Activated B cell treated with CpG ODN at 0.5 μM for 24 hours (primary cell): ENCODE measurements around the gene DCD. TPM values are rescaled to one million over a fixed set of nuclear protein-coding genes. Genes with fewer than 3 reads are reported as not detected.

ENCODE experiments used
- ATAC-seq: fragments of 200-7000 bp; cut with Tn5 transposase; one replicate; pipeline ENCODE4 v1.10.0; 2021; ENCODE audit warnings: low read depth, mild to moderate bottlenecking, moderate library complexity
- CTCF ChIA-PET: fragments of 350-600 bp; sonication (Branson Sonifier 250); formaldehyde crosslinking; loops from one replicate; lab custom pipeline; 2021; ENCODE audit warnings: antibody characterized with exemption; lab: Charles Lee
- POLR2A ChIA-PET: fragments of 350-600 bp; sonication (Branson Sonifier 250); formaldehyde crosslinking; loops from one replicate; lab custom pipeline; 2021; ENCODE audit warnings: antibody characterized with exemption; lab: Charles Lee
- DNase-seq: peaks from one replicate; pipeline ENCODE4 v3.0.0; 2022
- H3K27ac Mint-ChIP-seq: one replicate; pipeline ENCODE4 v1.8.0; 2020; ENCODE audit warnings: mixed read lengths
- H3K27me3 Mint-ChIP-seq: one replicate; pipeline ENCODE4 v1.8.0; 2021; ENCODE audit warnings: mixed read lengths
- H3K36me3 Mint-ChIP-seq: one replicate; pipeline ENCODE4 v1.8.0; 2021; ENCODE audit warnings: low read depth, mixed read lengths
- H3K4me1 Mint-ChIP-seq: one replicate; pipeline ENCODE4 v1.8.0; 2021; ENCODE audit warnings: mixed read lengths
- H3K4me3 Mint-ChIP-seq: one replicate; pipeline ENCODE4 v1.8.0; 2020; ENCODE audit warnings: mild to moderate bottlenecking, mixed read lengths
- H3K9me3 Mint-ChIP-seq: one replicate; pipeline ENCODE4 v1.8.0; 2020; ENCODE audit warnings: mixed read lengths
- intact Hi-C: fragments of 100-400 bp; cut with micrococcal nuclease; formaldehyde crosslinking; loops from one replicate; pipeline ENCODE4 v1.15.1; 2024
- total RNA-seq: library from RNA; stranded (reverse); gene quantifications from 2 replicates; pipeline ENCODE4 v1.2.3, GENCODE V29; 2022
- TF ChIP-seq, protein P1 (sequence below): fragments of 200-600 bp; IDR thresholded peaks from one replicate; pipeline ENCODE4 v1.8.0; 2022; ENCODE audit warnings: antibody characterized with exemption, mild to moderate bottlenecking

DCD gene
- total RNA-seq, 1 donor from 2014 or later: not detected

DNA sequence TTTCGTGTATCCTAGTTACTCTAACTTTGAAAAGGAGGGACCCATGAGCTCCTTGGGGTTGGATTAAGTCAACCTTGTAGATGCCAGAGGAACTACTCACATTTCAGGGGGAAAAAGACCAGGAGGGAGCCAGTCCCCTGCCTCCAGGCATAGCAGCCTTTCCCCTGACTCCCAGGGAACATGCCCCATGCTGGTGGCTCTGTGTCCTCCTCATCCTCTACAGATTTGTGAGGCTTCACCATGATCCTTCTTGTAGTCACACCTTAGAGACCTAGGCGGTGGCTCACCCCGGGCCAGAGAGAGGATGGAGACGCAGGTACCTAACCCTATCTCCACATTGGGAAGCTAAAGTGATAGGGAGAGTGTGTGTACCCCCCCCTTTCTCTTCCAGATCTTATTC is 43.7 kb downstream of the DCD start:
- Mint-ChIP-seq H3K4me1 (peaks cover 2% of the 10 kb centered on the region), H3K36me3 (no peaks in the 10 kb centered on the region), H3K4me3 (no peak overlapping the region), H3K9me3 (no peaks in the 10 kb centered on the region), H3K27ac (no peak overlapping the region), H3K27me3 (peaks cover 13% of the 10 kb centered on the region)
- TF ChIP-seq, protein P1, sequence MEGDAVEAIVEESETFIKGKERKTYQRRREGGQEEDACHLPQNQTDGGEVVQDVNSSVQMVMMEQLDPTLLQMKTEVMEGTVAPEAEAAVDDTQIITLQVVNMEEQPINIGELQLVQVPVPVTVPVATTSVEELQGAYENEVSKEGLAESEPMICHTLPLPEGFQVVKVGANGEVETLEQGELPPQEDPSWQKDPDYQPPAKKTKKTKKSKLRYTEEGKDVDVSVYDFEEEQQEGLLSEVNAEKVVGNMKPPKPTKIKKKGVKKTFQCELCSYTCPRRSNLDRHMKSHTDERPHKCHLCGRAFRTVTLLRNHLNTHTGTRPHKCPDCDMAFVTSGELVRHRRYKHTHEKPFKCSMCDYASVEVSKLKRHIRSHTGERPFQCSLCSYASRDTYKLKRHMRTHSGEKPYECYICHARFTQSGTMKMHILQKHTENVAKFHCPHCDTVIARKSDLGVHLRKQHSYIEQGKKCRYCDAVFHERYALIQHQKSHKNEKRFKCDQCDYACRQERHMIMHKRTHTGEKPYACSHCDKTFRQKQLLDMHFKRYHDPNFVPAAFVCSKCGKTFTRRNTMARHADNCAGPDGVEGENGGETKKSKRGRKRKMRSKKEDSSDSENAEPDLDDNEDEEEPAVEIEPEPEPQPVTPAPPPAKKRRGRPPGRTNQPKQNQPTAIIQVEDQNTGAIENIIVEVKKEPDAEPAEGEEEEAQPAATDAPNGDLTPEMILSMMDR: no peak
- ChIA-PET CTCF (no interaction called here), POLR2A (no interaction called here)
- intact Hi-C loops: loop anchor here (5.0 kb wide), 2 partner anchors 353 to 468 kb away; no protein-coding TSS in a partner anchor
- DNase-seq (no peak), ATAC-seq (no peak)

DNA sequence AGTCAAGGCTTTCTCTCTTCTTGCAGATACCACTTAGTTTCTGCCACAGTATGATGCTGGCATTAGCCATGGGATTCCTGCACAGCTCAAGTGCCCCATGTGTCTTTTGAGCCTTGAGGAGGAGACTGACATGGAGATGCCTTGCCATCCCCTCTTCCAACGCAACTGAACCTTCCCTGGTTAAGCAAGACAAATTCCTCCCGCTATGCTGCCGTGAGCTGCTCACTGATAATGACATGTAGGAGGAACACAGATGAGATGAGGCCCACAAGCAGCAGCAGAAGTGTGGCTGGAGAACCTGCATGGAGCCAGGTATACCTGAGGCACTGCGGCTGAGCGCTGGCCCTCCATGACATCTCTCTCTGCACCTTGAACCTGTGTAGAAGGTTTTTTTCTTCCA is 44.3 kb downstream of the DCD start:
- Mint-ChIP-seq H3K4me3 (no peak overlapping the region), H3K27ac (no peak overlapping the region), H3K36me3 (no peaks in the 10 kb centered on the region), H3K9me3 (no peaks in the 10 kb centered on the region), H3K27me3 (peaks cover 13% of the 10 kb centered on the region), H3K4me1 (peaks cover 2% of the 10 kb centered on the region)
- ChIA-PET CTCF (interaction anchor here (0.8 kb wide), 1 partner anchor 24 kb away, joined by 4 read pairs; no protein-coding TSS in a partner anchor), POLR2A (no interaction called here)
- TF ChIP-seq, protein P1: no peak
- ATAC-seq (no peak), DNase-seq (no peak)
- intact Hi-C loops: loop anchor here (1.0 to 5.0 kb wide), 3 partner anchors 25 to 468 kb away; no protein-coding TSS in a partner anchor

DNA sequence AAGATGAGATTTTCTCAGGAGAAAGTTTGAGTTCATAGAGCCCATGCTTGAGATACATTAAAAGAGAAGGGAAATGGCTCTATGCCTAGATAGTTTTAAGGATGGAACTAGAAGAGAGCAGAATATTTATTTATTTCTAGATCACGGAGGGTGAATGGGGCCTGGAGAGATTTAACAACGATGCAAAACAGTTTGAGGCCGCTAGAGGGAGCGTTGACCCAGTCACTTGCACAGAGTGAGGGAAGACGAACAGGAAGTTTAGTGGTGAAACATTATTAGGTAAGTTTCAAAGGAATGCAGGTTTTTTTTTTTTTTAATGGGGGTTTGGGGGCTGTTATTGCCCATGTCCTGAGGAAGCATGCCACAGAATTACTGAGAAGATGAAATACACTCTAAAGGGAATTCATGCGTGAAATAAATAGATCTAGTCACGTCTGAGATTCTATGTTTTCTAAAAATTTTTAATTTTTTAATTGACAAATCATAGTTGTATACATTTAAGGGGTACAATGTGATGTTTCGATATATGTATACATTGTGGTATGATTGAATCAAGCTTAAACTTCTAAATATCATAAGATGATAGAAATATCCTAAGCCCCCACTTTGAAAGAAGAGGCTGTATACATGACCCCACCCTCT is 44.9 kb downstream of the DCD start:
- TF ChIP-seq, protein P1: peak; percentile 71
- Mint-ChIP-seq H3K27me3 (peaks cover 7% of the 10 kb centered on the region), H3K36me3 (no peaks in the 10 kb centered on the region), H3K4me3 (no peak overlapping the region), H3K4me1 (peaks cover 2% of the 10 kb centered on the region), H3K9me3 (no peaks in the 10 kb centered on the region), H3K27ac (no peak overlapping the region)
- CTCF ChIA-PET: interaction anchor here (0.8 kb wide), 1 partner anchor 23 kb away, joined by 4 read pairs; no protein-coding TSS in a partner anchor
- intact Hi-C loops: loop anchor here (1.0 to 5.0 kb wide), 3 partner anchors 24 to 469 kb away; no protein-coding TSS in a partner anchor
- POLR2A ChIA-PET: interaction anchor here (0.7 kb wide), 1 partner anchor 26 kb away, joined by 3 read pairs; no protein-coding TSS in a partner anchor
- ATAC-seq (peak; percentile 85), DNase-seq (no peak)

DNA sequence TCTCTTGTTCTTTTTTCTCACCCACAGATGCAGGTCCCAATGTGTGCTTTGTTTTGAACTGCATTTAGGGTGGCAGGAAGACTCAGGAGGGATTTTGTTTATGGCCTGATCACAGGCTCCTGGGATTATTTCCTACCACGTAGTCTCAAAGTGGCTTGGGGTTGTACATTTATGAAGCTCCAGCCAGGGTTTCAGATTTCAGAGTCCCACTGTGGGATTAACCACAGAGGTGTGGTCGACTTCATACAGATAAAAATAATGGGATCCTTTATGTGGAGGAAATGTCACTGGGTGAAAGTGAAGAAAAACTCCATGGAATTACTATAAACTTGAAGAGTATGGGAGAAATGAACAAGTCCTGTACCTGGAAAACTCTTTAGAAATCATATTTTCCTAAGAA is 45.5 kb downstream of the DCD start:
- ATAC-seq (no peak), DNase-seq (no peak)
- Mint-ChIP-seq H3K27me3 (peaks cover 5% of the 10 kb centered on the region), H3K27ac (no peak overlapping the region), H3K4me3 (no peak overlapping the region), H3K9me3 (no peaks in the 10 kb centered on the region), H3K4me1 (peaks cover 2% of the 10 kb centered on the region), H3K36me3 (no peaks in the 10 kb centered on the region)
- POLR2A ChIA-PET: interaction anchor here (0.7 kb wide), 1 partner anchor 25 kb away, joined by 3 read pairs; no protein-coding TSS in a partner anchor
- CTCF ChIA-PET: interaction anchor here (1.6 kb wide), 1 partner anchor 10 kb away, joined by 6 read pairs; no protein-coding TSS in a partner anchor
- intact Hi-C loops: loop anchor here (1.0 to 5.0 kb wide), 3 partner anchors 23 to 470 kb away; no protein-coding TSS in a partner anchor
- TF ChIP-seq, protein P1: no peak

DNA sequence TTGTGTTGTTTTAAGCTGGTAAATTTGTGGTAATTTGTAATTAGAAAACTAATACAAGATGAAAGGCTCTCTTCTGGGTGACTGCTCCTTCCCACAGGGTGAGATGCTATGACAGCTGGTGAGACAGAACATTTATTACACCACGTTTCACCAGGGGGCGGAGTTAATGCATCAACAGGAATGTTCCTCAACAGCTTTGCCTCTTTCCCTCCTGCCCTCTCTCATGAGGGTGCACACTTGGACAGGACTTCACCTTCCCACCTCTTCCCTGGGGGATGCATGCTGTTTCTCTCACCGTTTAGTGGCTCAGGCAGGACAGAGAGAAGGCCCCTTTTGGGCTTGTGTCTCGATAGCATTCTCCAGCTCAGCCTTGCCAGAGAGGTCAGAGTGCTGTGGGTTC is 46.3 kb downstream of the DCD start:
- ATAC-seq (no peak), DNase-seq (no peak)
- no peaks in the 10 kb centered on the region for H3K36me3 Mint-ChIP-seq
- H3K4me1 Mint-ChIP-seq: peaks cover 2% of the 10 kb centered on the region
- intact Hi-C loops: loop anchor here (5.0 kb wide), 2 partner anchors 355 to 470 kb away; no protein-coding TSS in a partner anchor
- H3K9me3 Mint-ChIP-seq: no peaks in the 10 kb centered on the region
- TF ChIP-seq, protein P1: no peak
- POLR2A ChIA-PET: no interaction called here
- no peak overlapping the region for H3K4me3 Mint-ChIP-seq
- H3K27me3 Mint-ChIP-seq: peaks cover 3% of the 10 kb centered on the region
- CTCF ChIA-PET: interaction anchor here (0.8 to 1.6 kb wide), 4 partner anchors 8 to 39 kb away, joined by 3 to 6 read pairs (median 4); no protein-coding TSS in a partner anchor
- no peak overlapping the region for H3K27ac Mint-ChIP-seq
